GM19467 (cell line): ENCODE measurements around the gene ATP8B1.
A peak's percentile ranks its signal among the peaks of the same experiment; 100 is the strongest.
"Not testable (repeated sequence)": the region's sequence is repeated elsewhere in the genome, so short reads cannot be mapped to it uniquely, and the experiment has no call there.

Source experiments
- ATAC-seq: cut with Tn5 transposase; IDR thresholded peaks from one replicate; pipeline ENCODE4 v1.9.1; 2021; ENCODE audit warnings: mild to moderate bottlenecking, moderate library complexity; ENCODE audit not compliant: unreplicated experiment

ATP8B1 gene

GRCh38 chr18:57771193-57771592, 31.9 kb downstream of the ATP8B1 start:
- ATAC-seq = no peak

GRCh38 chr18:57768537-57769326, 34.4 kb downstream of the ATP8B1 start:
- no peak for ATAC-seq

GRCh38 chr18:57767259-57768050, 35.7 kb downstream of the ATP8B1 start:
- ATAC-seq = no peak

- ATAC-seq = no peak
Measured at GRCh38 chr18:57764995-57765394, 38.1 kb downstream of the ATP8B1 start.

GRCh38 chr18:57764087-57764486, 39.0 kb downstream of the ATP8B1 start:
- ATAC-seq = no peak

- ATAC-seq = no peak
Measured at GRCh38 chr18:57762686-57763085, 40.4 kb downstream of the ATP8B1 start.

GRCh38 chr18:57759650-57760049, 43.5 kb downstream of the ATP8B1 start:
- ATAC-seq = no peak

GRCh38 chr18:57755473-57756067, 47.5 kb downstream of the ATP8B1 start:
- ATAC-seq = no peak

- ATAC-seq = peak; percentile 78
Measured at GRCh38 chr18:57754577-57755338, 48.4 kb downstream of the ATP8B1 start.

- no peak for ATAC-seq
Measured at GRCh38 chr18:57753063-57753462, 50.1 kb downstream of the ATP8B1 start.

- no peak for ATAC-seq
Measured at GRCh38 chr18:57749604-57749970, 53.5 kb downstream of the ATP8B1 start.

GRCh38 chr18:57748770-57749603, 54.1 kb downstream of the ATP8B1 start:
- ATAC-seq = peak; percentile 93

GRCh38 chr18:57747809-57748680, 55.1 kb downstream of the ATP8B1 start:
- ATAC-seq = no peak

GRCh38 chr18:57744211-57744694, 58.9 kb downstream of the ATP8B1 start:
- ATAC-seq = no peak

GRCh38 chr18:57743008-57743407, 60.1 kb downstream of the ATP8B1 start:
- no peak for ATAC-seq

GRCh38 chr18:57741273-57741672, 61.8 kb downstream of the ATP8B1 start:
- ATAC-seq = no peak

GRCh38 chr18:57738078-57738477, 65.0 kb downstream of the ATP8B1 start:
- ATAC-seq = no peak

- ATAC-seq = no peak
Measured at GRCh38 chr18:57737400-57738060, 65.6 kb downstream of the ATP8B1 start.

GRCh38 chr18:57735042-57735441, 68.1 kb downstream of the ATP8B1 start:
- not testable (repeated sequence) for ATAC-seq
